GM18520 (cell line): ENCODE data around the gene LVRN.

Experiments used
- ATAC-seq: cut with Tn5 transposase; IDR thresholded peaks from one replicate; pipeline ENCODE4 v1.9.1; 2021; ENCODE audit not compliant: unreplicated experiment

The LVRN gene

DNA sequence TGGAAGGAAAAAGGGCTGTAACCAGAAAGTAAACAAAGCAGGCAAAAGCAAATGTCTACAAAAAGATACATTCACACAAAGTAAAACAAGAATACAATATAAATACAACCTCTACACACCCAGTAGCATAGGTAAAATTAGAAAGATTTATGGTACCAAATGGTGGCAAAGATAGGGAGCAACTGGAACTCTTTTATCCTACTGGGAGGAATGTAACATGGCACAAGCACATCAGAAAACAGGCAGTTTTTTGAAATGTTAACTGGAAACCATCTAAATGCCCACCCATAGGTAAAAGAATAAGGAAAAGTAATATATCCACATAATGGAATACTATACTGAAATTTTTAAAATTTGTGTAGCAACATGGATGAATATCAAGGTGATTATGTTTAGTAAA is 61.3 kb downstream of the LVRN start:
- no peak for ATAC-seq

DNA sequence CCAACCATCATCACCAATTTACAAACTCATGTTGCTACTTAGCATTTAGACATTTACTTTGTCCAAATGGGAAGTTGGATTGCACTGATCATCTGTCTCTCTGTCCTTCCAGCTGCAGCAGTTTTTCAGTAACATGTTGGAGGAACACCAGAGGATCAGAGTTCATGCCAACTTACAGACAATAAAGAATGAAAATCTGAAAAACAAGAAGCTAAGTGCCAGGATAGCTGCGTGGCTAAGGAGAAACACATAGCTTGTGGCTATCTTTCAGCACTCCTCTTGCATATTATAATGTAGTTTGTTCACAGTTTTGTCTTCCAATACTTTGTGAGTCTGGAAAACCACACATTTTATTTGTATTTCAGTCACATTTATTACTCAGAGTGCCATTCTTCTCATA is 63.6 kb downstream of the LVRN start:
- no peak for ATAC-seq

DNA sequence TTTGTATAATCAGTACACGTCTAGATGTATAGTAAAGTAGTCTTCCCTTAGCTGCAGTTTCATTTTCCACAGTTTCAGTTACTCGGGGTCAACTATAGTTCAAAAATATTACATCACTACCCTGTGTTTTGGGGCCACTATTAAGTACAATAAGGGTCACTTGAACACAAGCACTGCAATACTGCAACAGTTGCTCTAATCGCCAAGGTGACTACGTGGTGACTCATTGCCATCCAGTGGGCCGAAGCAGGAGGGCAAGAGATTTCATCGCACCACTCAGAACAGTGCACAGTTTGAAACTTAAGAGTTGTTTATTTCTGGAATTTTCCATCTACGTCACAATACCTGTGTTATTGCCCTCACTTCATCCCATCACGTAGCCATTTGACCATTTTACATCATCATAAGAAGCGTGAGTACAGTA is 69.8 kb downstream of the LVRN start, which contains the start of gene ARL14EPL:
ARL14EPL (plus strand) TSS at position 379 of the 424 bp plus-strand sequence. CDS start 18,994 bp downstream, outside the sequence.
- peak; percentile 84 for ATAC-seq

DNA sequence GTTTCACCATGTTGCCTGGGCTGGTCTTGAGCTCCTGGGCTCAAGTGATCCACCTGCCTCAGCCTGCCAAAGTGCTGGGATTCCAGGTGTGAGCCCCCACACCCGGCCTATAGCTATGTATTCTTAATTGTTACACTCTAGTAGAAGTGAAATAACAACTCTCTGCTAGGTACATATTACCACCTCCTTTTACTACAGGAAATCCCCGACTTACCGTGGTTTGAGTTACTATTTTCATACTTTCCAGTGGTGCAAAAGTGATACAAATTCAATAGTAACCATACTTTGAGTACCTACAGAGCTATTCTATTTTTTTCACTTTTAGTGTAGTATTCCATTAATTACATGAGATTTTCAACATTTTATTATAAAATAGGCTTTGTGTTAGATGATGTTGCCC is 70.7 kb downstream of the LVRN start:
- peak; percentile 38 for ATAC-seq

DNA sequence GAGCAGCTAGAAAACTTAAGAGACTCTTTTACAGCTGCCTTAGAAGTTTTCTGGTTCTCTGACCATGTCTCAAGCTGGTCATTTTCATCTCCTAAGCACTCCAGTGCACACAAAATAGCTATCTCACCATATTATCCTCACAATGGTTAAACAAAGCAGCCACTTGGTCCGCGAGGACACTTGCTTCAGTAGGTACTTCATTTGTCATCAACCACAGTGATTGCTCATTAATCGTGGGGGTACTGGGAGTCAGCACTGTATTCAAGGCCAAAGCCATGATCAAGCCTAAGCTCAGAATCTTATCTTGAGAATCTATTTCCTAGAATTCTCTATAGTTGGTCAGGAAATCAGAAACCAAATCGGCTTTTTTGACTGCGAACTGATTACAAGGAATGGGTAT is 72.8 kb downstream of the LVRN start:
- ATAC-seq = no peak

DNA sequence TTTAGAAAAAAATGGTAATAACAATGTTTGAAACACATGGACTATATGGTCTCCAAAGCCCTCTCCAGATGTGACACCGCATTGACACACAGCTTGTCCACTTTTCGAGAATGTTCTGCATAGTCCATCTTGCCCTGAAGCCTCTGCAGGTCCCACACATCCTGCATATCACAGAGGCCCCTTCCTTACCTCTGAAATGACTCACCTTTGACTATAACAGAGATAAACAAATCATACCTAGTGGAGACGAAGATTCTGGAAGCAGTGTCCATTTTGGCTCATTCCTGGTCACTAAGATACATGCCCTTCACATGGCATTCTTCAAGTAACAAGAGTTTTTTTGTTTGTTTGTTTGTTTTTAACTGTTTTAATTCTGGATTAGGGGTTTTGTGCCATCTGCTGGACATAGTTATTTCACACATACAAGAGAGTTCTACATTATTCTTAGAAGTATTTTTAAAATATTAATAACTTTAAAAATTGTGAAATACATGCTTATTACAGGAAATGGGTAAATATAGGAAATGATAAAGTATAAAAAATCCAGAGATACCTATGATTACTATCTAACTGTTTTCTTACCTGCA is 75.1 kb downstream of the LVRN start:
- ATAC-seq = no peak

DNA sequence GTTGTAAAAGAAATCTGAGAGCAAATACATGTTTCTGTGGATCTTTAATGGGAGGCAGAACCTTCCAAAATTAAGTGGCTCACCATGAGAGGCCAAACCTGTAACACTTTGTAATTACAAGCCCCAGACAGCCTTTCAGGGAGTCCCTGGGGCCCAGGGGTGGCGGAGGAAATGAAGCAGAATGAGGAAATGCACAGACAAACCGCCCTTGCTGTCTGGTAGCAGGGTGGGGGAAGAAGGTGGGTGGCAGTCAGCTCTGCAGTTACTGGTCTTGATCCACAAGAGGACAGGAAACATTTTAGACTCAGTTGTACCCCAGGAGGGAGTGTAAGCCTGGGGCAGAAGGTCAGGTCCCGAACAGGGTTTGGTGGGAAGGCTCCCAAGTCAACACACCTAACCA is 76.5 kb downstream of the LVRN start:
- ATAC-seq = peak; percentile 47

DNA sequence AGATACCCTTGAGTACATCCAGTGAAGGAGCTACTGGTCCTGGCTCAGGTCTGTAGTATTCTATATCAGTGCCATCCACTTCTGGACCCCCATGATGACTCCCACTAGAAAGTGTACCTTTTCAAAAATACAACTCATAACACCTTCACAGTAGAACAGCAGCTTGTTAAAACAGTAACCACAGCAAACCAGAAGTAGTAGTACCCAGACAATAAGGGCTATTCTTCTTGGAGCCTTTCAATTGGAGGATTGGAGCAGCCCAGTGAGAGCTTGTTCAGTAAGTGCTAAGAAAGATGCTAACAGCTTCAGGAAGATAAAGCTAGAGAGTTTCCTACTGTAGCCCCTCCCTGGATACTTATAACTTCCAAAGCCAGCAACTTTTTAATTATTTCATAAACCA is 80.1 kb downstream of the LVRN start:
- no peak for ATAC-seq

DNA sequence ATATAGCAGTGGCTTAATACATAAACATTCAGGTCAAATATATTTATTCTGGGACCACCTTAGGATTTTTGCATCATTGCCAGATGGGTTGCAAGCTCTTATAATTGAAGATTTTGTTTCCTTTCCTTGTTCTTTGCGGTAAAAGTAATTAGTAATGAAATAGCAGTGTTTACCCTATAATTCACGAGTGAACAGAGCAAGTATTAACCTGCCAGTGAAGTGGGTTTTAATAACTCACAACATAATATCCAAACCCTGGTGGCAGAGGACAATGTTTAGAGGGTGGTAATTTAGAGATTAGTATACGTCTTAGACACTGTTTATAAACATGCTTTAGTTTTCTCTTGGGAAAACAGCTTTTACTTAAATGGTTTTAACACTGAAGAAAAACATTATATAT is 81.8 kb downstream of the LVRN start:
- ATAC-seq = no peak

DNA sequence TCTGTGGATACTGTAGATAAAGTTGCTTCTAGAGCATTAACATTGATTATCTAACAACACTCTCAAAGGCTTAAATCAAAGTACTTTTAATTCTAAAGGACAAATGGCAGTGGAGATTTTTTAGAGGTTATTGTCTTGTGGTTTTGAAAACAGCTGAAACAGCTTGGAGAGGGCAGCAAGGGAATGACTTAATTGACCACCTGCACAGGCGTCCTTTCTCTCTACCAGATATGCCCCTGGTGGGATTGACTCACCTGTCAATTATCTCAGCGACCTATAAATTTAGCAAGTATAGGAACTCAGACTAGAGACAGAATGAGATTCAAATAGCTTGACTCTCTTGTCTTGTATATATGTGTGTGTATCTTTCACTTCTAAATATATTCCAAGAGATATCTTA is 83.5 kb downstream of the LVRN start:
- ATAC-seq = no peak

DNA sequence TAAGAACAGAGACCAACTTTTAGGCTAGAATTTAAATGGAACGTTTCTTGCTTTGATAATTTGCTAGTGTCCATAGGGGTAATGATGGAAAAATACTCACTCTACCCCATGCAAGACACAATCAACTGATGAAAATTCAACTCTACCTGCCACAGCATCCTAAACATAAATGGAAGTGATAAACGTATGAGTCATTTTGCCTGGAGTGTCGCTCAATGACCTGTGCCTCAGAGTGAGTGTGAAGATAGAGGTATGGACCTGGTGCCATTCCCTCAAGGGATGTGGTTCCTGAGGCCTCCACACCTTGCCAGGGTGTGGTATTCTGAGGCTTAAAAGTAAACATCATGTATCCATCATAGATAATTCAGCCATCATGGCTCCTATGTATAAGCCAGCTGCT is 84.0 kb downstream of the LVRN start:
- ATAC-seq = no peak

DNA sequence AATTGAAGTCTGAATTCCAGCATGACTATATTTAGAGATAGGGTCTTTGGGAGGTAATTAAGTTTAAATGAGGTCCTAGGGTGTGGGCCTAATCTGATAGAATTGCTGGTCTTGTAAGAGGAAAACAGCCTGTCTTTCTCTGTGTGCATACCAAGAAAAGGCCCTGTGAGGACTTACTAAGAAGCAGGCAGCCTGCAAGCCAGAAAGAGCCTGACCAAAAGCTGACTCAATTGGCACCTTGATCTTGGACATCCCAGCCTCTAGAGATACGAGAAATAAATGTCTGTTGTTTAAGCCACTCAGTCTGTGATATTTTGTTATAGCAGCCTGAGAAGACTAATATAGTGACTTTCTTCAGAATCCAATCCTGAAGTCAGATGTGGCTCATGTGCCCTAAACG is 84.5 kb downstream of the LVRN start:
- no peak for ATAC-seq

DNA sequence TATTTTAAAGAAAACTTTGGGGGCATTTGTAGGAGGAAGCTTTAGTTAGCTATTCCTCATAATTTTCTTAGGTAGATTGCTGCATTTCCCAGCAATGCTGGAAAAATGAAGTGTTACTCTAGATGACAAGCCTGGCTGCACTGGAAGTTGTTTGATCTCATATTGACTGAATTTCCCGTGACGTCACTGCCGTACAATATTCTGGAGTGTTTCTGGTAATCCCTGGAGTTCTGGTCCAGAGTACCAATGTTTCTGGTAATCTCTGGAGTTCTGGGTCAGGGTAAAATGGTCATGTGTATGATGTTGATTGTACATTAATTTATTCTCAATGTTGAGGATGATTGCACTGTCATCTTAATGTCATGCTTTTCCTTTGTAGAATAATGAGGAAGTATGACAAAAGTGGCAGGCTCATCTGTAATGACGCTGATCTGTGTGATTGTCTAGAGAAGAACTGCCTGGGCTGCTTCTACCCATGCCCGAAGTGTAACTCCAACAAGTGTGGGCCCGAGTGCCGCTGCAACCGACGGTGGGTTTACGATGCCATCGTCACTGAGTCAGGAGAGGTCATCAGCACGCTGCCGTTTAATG is 96.2 kb downstream of the LVRN start:
- ATAC-seq = no peak

DNA sequence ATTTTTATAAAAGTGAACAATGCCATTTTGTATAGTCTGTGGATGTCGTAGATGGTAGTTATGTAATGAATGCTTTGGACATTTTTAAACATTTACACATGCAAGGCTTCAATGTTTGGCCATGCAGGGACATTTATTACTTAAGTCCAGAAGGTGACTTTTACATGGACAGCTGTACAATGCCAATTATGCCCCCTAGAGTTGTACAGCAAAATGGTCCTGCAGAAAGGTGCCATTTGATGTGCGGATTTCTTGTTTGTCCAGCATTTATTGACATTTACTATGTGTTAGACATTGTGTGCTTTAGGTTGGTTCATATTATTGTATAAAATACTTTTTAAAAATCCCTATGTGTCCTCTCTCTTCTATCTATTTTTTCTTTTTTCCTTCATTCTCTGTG is 100.1 kb downstream of the LVRN start:
- no peak for ATAC-seq

DNA sequence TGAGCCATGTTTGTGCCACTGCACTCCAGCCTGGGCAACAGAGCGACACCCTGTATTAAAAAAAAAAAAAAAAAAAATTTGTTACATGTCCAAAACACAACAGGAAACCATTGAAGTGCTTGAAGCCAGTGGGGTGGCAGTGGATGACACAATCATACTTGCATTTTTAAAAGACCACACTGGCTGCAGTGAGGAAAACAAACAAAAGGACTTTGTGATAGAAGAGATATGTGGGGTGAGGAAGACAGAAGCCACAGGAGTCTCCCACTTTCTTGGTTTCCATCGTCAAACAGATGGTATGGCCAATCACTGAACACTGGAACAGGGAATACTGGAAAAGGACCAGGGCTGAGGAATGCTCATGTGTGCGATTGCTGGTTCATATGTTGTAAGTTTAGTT is 101.7 kb downstream of the LVRN start:
- ATAC-seq = no peak

DNA sequence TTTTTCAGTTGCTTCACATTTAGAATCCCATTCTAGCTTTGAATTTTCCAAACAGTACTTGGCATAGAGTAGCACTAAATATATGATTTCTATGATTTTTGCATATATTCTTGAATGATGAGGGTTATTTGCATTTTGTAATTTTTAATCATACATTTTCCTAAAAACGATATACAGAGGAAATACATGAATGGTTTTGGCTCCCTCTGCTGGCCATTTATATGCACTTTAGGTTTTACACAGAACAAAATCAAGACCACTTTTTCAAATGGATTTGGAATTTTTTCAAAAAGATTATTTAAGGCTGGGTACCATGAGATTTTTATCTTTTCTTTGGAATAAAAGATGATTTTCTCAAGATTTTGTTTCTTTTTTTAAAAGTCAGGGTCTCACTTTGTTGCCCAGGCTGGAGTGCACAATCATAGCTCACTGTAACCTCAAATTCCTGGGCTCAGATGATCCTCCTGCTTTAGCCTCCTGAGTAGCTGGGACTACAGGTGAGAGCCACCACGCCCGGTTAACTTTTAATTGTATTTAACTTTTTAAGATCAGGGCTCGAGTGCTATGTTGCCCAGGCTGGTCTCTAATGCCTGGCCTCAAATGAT is 105.9 kb downstream of the LVRN start:
- no peak for ATAC-seq

DNA sequence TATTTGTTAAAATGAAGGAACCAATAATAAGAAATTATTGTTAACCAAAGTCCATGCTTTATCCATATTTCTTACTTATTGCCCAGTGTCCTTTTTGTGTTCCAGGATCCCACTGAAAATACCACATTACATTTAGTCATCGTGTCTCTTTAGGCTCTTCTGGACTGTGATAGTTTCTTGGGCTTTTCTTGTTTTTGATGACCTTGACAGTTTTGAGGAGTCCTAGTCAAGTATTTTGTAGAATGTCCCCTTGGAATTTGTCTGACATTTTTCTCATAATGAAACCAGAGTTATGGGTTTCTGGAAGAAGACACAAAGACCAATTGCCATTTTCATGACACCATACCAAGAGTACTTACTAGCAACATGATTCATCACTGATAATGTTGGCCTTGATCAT is 108.9 kb downstream of the LVRN start:
- ATAC-seq = no peak

DNA sequence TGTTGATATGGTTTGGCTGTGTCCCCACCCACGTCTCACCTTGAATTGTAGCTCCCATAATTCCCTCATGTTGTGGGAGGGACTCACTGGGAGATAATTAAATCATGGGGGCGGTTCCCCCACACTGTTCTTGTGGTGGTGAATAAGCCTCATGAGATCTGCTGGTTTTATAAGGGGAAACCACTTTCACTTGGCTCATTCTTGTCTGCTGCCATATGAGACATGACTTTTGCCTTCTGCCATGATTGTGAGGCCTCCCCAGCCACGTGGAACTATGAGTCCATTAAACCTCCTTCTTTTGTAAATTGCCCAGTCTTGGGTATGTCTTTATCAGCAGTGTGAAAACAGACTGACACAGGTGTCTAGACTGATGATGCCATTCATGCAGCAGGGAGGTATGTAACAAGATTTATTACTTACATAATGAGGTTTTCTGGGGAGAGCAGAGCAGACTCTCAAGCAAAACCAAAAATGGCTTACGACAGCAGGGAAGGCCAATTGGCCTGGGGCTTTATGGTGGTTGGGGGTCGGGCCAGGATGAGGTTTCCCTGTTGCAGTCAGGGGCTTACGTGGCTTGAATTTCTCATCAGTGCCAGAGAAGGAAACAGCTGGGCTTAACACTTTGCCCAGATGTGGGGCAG is 113.0 kb downstream of the LVRN start:
- no peak for ATAC-seq

DNA sequence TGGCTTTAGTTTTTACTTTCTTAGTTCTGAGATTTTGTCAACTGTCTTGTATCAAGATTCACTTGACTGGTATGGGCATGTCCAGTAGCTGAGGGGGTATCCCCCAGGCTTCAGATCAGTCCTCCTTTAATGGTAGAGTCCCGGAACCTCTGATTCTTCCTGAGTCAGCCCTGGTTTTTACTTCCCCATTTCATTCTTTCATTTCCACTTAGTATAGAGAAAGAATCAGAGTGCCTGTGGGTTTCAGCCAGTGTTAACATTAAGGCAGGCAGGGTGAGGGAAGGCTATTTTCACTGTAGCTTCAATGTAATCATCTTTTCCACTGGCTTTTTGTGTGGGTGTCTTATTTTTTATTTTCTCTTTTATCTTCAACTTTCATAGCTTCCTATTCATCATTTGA is 114.2 kb downstream of the LVRN start:
- ATAC-seq = peak; percentile 97
